HL-60 (cell line): ENCODE data around the gene TUG1.

Source experiments
- POLR2AphosphoS5 ChIP-seq: IDR thresholded peaks from 2 replicates; pipeline ENCODE4 v1.6.1; 2012; ENCODE audit warnings: low read depth
- SPI1 ChIP-seq: IDR thresholded peaks from 2 replicates; pipeline ENCODE4 v1.6.1; 2012; ENCODE audit warnings: low read depth, mild to moderate bottlenecking, borderline replicate concordance
- TF ChIP-seq, protein P1 (sequence below): IDR thresholded peaks from one replicate; pipeline ENCODE4 v1.5.1; 2011; ENCODE audit warnings: low read length, control low read depth, inconsistent platforms; ENCODE audit not compliant: insufficient read depth
- TF ChIP-seq, protein P2 (sequence below): IDR thresholded peaks from 2 replicates; pipeline ENCODE4 v1.6.1; 2012; ENCODE audit warnings: low read depth; ENCODE audit not compliant: insufficient replicate concordance

DNA sequence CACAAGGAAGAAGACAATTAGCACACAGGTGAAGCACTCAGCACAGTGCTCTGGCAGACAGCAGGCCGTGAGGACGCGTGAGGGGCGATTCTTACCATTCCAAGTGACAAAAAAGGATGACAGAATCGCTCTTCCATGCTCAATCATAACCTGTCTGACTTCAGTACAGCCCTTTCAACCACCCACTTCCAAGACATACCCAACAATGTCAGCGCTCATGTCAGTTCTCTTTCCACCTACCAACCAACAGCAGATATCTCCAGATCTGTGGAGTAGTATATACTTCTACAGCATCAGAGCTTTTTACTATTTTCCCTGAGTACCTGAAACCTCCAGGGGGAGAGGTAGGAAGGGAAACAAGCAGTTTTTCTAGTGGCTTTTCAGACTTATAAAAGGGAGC lies 40.7 kb upstream of the TUG1 start:
- TF ChIP-seq, protein P1, sequence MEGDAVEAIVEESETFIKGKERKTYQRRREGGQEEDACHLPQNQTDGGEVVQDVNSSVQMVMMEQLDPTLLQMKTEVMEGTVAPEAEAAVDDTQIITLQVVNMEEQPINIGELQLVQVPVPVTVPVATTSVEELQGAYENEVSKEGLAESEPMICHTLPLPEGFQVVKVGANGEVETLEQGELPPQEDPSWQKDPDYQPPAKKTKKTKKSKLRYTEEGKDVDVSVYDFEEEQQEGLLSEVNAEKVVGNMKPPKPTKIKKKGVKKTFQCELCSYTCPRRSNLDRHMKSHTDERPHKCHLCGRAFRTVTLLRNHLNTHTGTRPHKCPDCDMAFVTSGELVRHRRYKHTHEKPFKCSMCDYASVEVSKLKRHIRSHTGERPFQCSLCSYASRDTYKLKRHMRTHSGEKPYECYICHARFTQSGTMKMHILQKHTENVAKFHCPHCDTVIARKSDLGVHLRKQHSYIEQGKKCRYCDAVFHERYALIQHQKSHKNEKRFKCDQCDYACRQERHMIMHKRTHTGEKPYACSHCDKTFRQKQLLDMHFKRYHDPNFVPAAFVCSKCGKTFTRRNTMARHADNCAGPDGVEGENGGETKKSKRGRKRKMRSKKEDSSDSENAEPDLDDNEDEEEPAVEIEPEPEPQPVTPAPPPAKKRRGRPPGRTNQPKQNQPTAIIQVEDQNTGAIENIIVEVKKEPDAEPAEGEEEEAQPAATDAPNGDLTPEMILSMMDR = no peak
- TF ChIP-seq, protein P2, sequence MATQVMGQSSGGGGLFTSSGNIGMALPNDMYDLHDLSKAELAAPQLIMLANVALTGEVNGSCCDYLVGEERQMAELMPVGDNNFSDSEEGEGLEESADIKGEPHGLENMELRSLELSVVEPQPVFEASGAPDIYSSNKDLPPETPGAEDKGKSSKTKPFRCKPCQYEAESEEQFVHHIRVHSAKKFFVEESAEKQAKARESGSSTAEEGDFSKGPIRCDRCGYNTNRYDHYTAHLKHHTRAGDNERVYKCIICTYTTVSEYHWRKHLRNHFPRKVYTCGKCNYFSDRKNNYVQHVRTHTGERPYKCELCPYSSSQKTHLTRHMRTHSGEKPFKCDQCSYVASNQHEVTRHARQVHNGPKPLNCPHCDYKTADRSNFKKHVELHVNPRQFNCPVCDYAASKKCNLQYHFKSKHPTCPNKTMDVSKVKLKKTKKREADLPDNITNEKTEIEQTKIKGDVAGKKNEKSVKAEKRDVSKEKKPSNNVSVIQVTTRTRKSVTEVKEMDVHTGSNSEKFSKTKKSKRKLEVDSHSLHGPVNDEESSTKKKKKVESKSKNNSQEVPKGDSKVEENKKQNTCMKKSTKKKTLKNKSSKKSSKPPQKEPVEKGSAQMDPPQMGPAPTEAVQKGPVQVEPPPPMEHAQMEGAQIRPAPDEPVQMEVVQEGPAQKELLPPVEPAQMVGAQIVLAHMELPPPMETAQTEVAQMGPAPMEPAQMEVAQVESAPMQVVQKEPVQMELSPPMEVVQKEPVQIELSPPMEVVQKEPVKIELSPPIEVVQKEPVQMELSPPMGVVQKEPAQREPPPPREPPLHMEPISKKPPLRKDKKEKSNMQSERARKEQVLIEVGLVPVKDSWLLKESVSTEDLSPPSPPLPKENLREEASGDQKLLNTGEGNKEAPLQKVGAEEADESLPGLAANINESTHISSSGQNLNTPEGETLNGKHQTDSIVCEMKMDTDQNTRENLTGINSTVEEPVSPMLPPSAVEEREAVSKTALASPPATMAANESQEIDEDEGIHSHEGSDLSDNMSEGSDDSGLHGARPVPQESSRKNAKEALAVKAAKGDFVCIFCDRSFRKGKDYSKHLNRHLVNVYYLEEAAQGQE = no peak
- TF ChIP-seq SPI1 (no peak), POLR2AphosphoS5 (no peak)
